ENCODE data around the gene TSC2. TPM values are rescaled to one million over a fixed set of nuclear protein-coding genes. Genes with fewer than 3 reads are reported as not detected.

Gene TSC2
- total RNA-seq, 2 experiments from 2014 or later = 57.2 to 152 TPM

DNA sequence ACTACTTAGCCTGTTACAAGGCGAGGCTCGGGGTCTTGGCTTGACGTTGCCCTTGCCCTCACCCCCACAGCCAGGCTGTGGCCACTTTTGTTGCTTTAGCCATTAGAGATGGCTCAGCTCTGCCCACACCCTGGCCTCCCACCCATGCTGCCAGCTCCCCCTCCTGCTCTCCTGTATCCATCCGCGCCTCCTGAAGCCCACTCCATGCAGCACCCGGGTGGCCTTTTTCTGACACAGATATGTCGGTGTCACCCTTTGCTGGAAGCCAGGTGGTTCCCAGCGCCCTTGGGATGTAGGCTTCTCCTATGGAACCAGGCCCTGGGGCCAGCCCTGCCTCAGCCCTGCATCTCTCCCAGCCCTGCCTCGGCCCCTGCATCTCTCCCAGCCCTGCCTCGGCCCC, 9.7 kb downstream of the TSC2 start:
- Histone ChIP-seq H3K9me2 (ENCODE audit: insufficient read depth, low read length) (no peaks in the 10 kb centered on the region), H3K4me3 (ENCODE audit: low read depth, low read length, poor library complexity, severe bottlenecking) (no peak overlapping the region), H4K20me1 (ENCODE audit: insufficient read depth, low read length) (no peaks in the 10 kb centered on the region), H2AFZ (ENCODE audit: low read length) (no peak overlapping the region), H3K79me2 (ENCODE audit: insufficient read depth, low read depth, low read length) (no peaks in the 10 kb centered on the region), H3K4me2 (ENCODE audit: low read length) (no peak overlapping the region), H3K27ac (ENCODE audit: low read depth, low read length, poor library complexity, severe bottlenecking) (no peak overlapping the region), H3K4me1 (ENCODE audit: insufficient read depth, low read length, poor library complexity, severe bottlenecking) (no peaks in the 10 kb centered on the region), H3K36me3 (ENCODE audit: insufficient read depth, low read length) (peaks cover 41% of the 10 kb centered on the region; the same call in 1 of the 2 replicates), H3K9me3 (ENCODE audit: low read length) (no peaks in the 10 kb centered on the region)
- no peak for DNase-seq (ENCODE audit: low spot score)
- intact Hi-C loops (cut with micrococcal nuclease; ENCODE audit: unreplicated experiment) = no loop called here
- ChIA-PET CTCF (ENCODE audit: unreplicated experiment) (no interaction called here), POLR2A (interaction anchor here (0.5 kb wide), 1 partner anchor 41 kb away, joined by 3 read pairs; no protein-coding TSS in a partner anchor)
- BruUV-seq (replicated peaks) = no TSS peak
- TF ChIP-seq EZH2phosphoT487 (IDR thresholded peaks at IDR 0.05; ENCODE audit: borderline replicate concordance, low read depth, low read length) = no peak
- TF ChIP-seq, protein P1, sequence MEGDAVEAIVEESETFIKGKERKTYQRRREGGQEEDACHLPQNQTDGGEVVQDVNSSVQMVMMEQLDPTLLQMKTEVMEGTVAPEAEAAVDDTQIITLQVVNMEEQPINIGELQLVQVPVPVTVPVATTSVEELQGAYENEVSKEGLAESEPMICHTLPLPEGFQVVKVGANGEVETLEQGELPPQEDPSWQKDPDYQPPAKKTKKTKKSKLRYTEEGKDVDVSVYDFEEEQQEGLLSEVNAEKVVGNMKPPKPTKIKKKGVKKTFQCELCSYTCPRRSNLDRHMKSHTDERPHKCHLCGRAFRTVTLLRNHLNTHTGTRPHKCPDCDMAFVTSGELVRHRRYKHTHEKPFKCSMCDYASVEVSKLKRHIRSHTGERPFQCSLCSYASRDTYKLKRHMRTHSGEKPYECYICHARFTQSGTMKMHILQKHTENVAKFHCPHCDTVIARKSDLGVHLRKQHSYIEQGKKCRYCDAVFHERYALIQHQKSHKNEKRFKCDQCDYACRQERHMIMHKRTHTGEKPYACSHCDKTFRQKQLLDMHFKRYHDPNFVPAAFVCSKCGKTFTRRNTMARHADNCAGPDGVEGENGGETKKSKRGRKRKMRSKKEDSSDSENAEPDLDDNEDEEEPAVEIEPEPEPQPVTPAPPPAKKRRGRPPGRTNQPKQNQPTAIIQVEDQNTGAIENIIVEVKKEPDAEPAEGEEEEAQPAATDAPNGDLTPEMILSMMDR (conservative IDR thresholded peaks at IDR 0.05; ENCODE audit: low read length) = no peak

DNA sequence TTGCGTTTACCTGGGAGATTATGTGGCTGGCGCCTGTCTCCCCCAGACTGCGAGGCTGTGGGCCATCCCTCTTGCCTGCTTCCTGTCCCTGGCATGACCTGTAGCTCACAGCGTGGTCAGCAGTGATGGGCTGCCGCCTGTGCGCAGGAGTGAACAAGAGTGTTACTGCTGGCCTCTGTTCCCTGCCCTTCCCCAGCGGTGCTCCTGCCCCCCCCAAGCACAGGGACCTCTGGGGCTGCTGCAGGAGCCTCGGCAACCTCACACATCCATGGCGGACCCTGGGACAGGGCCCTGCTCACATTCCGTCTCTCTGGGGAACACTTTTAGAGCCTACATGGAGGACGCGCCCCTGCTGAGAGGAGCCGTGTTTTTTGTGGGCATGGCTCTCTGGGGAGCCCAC, 10.6 kb downstream of the TSC2 start:
- POLR2A ChIA-PET = no interaction called here
- Histone ChIP-seq H3K36me3 (ENCODE audit: insufficient read depth, low read length) (peaks cover 34% of the 10 kb centered on the region; the same call in 1 of the 2 replicates), H3K79me2 (ENCODE audit: insufficient read depth, low read depth, low read length) (no peaks in the 10 kb centered on the region), H3K4me1 (ENCODE audit: insufficient read depth, low read length, poor library complexity, severe bottlenecking) (no peaks in the 10 kb centered on the region), H3K4me2 (ENCODE audit: low read length) (no peak overlapping the region), H2AFZ (ENCODE audit: low read length) (no peak overlapping the region), H3K9me3 (ENCODE audit: low read length) (no peaks in the 10 kb centered on the region), H4K20me1 (ENCODE audit: insufficient read depth, low read length) (no peaks in the 10 kb centered on the region), H3K9me2 (ENCODE audit: insufficient read depth, low read length) (no peaks in the 10 kb centered on the region), H3K4me3 (ENCODE audit: low read depth, low read length, poor library complexity, severe bottlenecking) (no peak overlapping the region), H3K27ac (ENCODE audit: low read depth, low read length, poor library complexity, severe bottlenecking) (no peak overlapping the region)
- no peak for DNase-seq (ENCODE audit: low spot score)
- intact Hi-C loops (cut with micrococcal nuclease; ENCODE audit: unreplicated experiment) = no loop called here
- TF ChIP-seq, protein P1 (conservative IDR thresholded peaks at IDR 0.05; ENCODE audit: low read length) = no peak
- TF ChIP-seq EZH2phosphoT487 (IDR thresholded peaks at IDR 0.05; ENCODE audit: borderline replicate concordance, low read depth, low read length) = no peak
- no TSS peak for BruUV-seq (replicated peaks)
- CTCF ChIA-PET (ENCODE audit: unreplicated experiment) = no interaction called here

DNA sequence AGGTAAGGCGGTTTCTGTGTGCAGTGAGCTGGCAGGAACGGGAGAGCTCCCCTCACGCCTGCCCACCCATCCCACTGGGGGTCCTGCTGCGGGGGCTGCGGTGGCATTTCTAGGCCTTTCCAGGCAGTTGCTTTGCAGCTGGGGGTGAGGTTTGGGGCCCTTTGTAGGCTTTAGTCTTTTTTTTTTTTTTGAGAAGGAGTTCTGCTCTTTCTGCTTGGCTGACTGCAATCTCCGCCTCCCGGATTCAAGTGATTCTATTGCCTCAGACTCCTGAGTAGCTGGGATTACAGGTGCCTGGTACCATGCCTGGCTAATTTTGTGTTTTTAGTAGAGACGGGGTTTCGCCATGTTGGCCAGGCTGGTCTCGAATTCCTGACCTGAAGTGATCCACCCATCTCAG, 11.1 kb downstream of the TSC2 start:
- Histone ChIP-seq H3K27ac (ENCODE audit: low read depth, low read length, poor library complexity, severe bottlenecking) (no peak overlapping the region), H3K36me3 (ENCODE audit: insufficient read depth, low read length) (peaks cover 34% of the 10 kb centered on the region; the same call in 1 of the 2 replicates), H3K4me1 (ENCODE audit: insufficient read depth, low read length, poor library complexity, severe bottlenecking) (no peaks in the 10 kb centered on the region), H3K4me2 (ENCODE audit: low read length) (no peak overlapping the region), H3K9me2 (ENCODE audit: insufficient read depth, low read length) (no peaks in the 10 kb centered on the region), H3K79me2 (ENCODE audit: insufficient read depth, low read depth, low read length) (no peaks in the 10 kb centered on the region), H3K4me3 (ENCODE audit: low read depth, low read length, poor library complexity, severe bottlenecking) (no peak overlapping the region), H2AFZ (ENCODE audit: low read length) (no peak overlapping the region), H4K20me1 (ENCODE audit: insufficient read depth, low read length) (no peaks in the 10 kb centered on the region), H3K9me3 (ENCODE audit: low read length) (no peaks in the 10 kb centered on the region)
- TF ChIP-seq, protein P1 (conservative IDR thresholded peaks at IDR 0.05; ENCODE audit: low read length) = no peak
- no peak for TF ChIP-seq EZH2phosphoT487 (IDR thresholded peaks at IDR 0.05; ENCODE audit: borderline replicate concordance, low read depth, low read length)
- intact Hi-C loops (cut with micrococcal nuclease; ENCODE audit: unreplicated experiment) = no loop called here
- POLR2A ChIA-PET = no interaction called here
- CTCF ChIA-PET (ENCODE audit: unreplicated experiment) = no interaction called here
- BruUV-seq (replicated peaks) = no TSS peak
- DNase-seq (ENCODE audit: low spot score) = no peak
